Kidney epithelial cell (primary cell): ENCODE measurements around the gene RPUSD2. TPM values are rescaled to one million over a fixed set of nuclear protein-coding genes. Genes with fewer than 3 reads are reported as not detected.
"Not testable (repeated sequence)": the region's sequence is repeated elsewhere in the genome, so short reads cannot be mapped to it uniquely, and the experiment has no call there.

Source experiments
- DNase-seq: peaks from one replicate; pipeline ENCODE4 v3.0.0-alpha.2; 2010; ENCODE audit warnings: low read depth
- H3K27me3 ChIP-seq: 2 replicates; pipeline ENCODE4 v1.6.0; 2011; ENCODE audit warnings: low read length; ENCODE audit not compliant: control insufficient read depth, insufficient read depth
- H3K36me3 ChIP-seq: 2 replicates; pipeline ENCODE4 v1.5.1; 2011; ENCODE audit warnings: low read length; ENCODE audit not compliant: control insufficient read depth, insufficient read depth
- H3K4me3 ChIP-seq: 2 replicates; pipeline ENCODE4 v1.5.1; 2011; ENCODE audit warnings: low read depth, mild to moderate bottlenecking, control low read depth, low read length
- CTCF ChIP-seq: IDR thresholded peaks from 2 replicates; pipeline ENCODE4 v1.5.1; 2011; ENCODE audit warnings: mild to moderate bottlenecking, moderate library complexity, low read length, control low read depth, inconsistent platforms; ENCODE audit not compliant: insufficient read depth, poor library complexity, severe bottlenecking
- total RNA-seq: library from RNA; depleted of rRNA; stranded (reverse); fragments of >200 nt; gene quantifications from 2 replicates; pipeline ENCODE4 v1.2.3, GENCODE V29; 2015

The RPUSD2 gene
- total RNA-seq, 1 donor from 2014 or later = 18.1 TPM

GRCh38 chr15:40575113-40575512 lies 6.0 kb downstream of the RPUSD2 start:
- no peak for DNase-seq
- no peaks in the 10 kb centered on the region for H3K36me3 ChIP-seq
- TF ChIP-seq CTCF = no peak
- H3K4me3 ChIP-seq = no peak overlapping the region
- H3K27me3 ChIP-seq = no peaks in the 10 kb centered on the region

GRCh38 chr15:40576914-40577313 lies 7.8 kb downstream of the RPUSD2 start:
- H3K27me3 ChIP-seq, H3K36me3 ChIP-seq, H3K4me3 ChIP-seq, DNase-seq: not testable (repeated sequence)

GRCh38 chr15:40578892-40579291 lies 9.8 kb downstream of the RPUSD2 start:
- no peak for DNase-seq
- H3K27me3 ChIP-seq = no peaks in the 10 kb centered on the region
- H3K36me3 ChIP-seq = no peaks in the 10 kb centered on the region
- no peak for TF ChIP-seq CTCF
- H3K4me3 ChIP-seq = no peak overlapping the region

- not testable (repeated sequence) for H3K36me3 ChIP-seq, H3K4me3 ChIP-seq, H3K27me3 ChIP-seq, DNase-seq
Measured at GRCh38 chr15:40581796-40582195, 12.7 kb downstream of the RPUSD2 start.

- H3K4me3 ChIP-seq = no peak overlapping the region
Measured at GRCh38 chr15:40582726-40583246, 13.7 kb downstream of the RPUSD2 start.

GRCh38 chr15:40584191-40584590 lies 15.1 kb downstream of the RPUSD2 start:
- no peak for TF ChIP-seq CTCF
- no peak for DNase-seq
- Histone ChIP-seq H3K36me3 (no peaks in the 10 kb centered on the region), H3K27me3 (no peaks in the 10 kb centered on the region), H3K4me3 (no peak overlapping the region)

More at GRCh38 chr15:40582726-40583246, 13.7 kb downstream of the RPUSD2 start:
- no peak for TF ChIP-seq CTCF
- no peak for DNase-seq
- Histone ChIP-seq H3K36me3 (no peaks in the 10 kb centered on the region), H3K27me3 (no peaks in the 10 kb centered on the region)

- DNase-seq = no peak
- no peak overlapping the region for H3K4me3 ChIP-seq
- TF ChIP-seq CTCF = no peak
- H3K36me3 ChIP-seq = no peaks in the 10 kb centered on the region
- no peaks in the 10 kb centered on the region for H3K27me3 ChIP-seq
Measured at GRCh38 chr15:40590667-40591050, 21.6 kb downstream of the RPUSD2 start.
